AG04450 (cell line): ENCODE results near the gene AK4. TPM values are rescaled to one million over a fixed set of nuclear protein-coding genes. Genes with fewer than 3 reads are reported as not detected.

Experiments
- CTCF ChIA-PET: fragments of 300-600, 350-600 bp; formaldehyde crosslinking; extraction: SDS; loops from one replicate; lab custom pipeline; 2022; ENCODE audit warnings: antibody characterized with exemption, inconsistent platforms; lab: Charles Lee
- POLR2A ChIA-PET: fragments of 350-600 bp; formaldehyde crosslinking; extraction: SDS; loops from one replicate; lab custom pipeline; 2021; ENCODE audit warnings: antibody characterized with exemption, inconsistent platforms; lab: Yijun Ruan, JAX
- DNase-seq: peaks from one replicate; pipeline ENCODE4 v3.0.0-alpha.2; 2011; ENCODE audit warnings: low read depth, low spot score
- H3K27ac ChIP-seq: one replicate; pipeline ENCODE4 v1.5.1; 2012; ENCODE audit warnings: low read depth, low read length, control low read depth
- H3K27me3 ChIP-seq: one replicate; pipeline ENCODE4 v1.6.0; 2012; ENCODE audit warnings: low read length; ENCODE audit not compliant: control insufficient read depth, insufficient read depth
- H3K4me3 ChIP-seq: 2 replicates; pipeline ENCODE4 v1.5.1; 2011; ENCODE audit warnings: mild to moderate bottlenecking, low read depth, low read length, control low read depth
- H3K9me3 ChIP-seq: 2 replicates; pipeline ENCODE4 v1.5.1; 2012; ENCODE audit warnings: low read length; ENCODE audit not compliant: control insufficient read depth, insufficient read depth
- CTCF ChIP-seq: IDR thresholded peaks from 2 replicates; pipeline ENCODE4 v1.5.1; 2011; ENCODE audit warnings: low read depth, low read length, control low read depth, inconsistent platforms
- polyA plus RNA-seq: library from polyadenylated mRNA; depleted of rRNA; stranded (reverse); fragments of >200 nt; gene quantifications from 2 replicates; pipeline ENCODE4 v1.2.3, GENCODE V29; 2011

Gene AK4
- polyA plus RNA-seq, 1 experiment, result 0.78 TPM

GRCh38 chr1:65176591-65176990 lies 28.6 kb downstream of the AK4 start:
- TF ChIP-seq CTCF, result no peak
- no peak overlapping the region for H3K27ac ChIP-seq
- CTCF ChIA-PET, result no interaction called here
- POLR2A ChIA-PET, result no interaction called here
- H3K4me3 ChIP-seq, result no peak overlapping the region
- H3K27me3 ChIP-seq, result no peaks in the 10 kb centered on the region
- DNase-seq, result no peak
- no peaks in the 10 kb centered on the region for H3K9me3 ChIP-seq

- DNase-seq, result no peak
- CTCF ChIA-PET, result no interaction called here
- H3K27ac ChIP-seq, result no peak overlapping the region
- no peaks in the 10 kb centered on the region for H3K9me3 ChIP-seq
- no peaks in the 10 kb centered on the region for H3K27me3 ChIP-seq
- no peak for TF ChIP-seq CTCF
- no peak overlapping the region for H3K4me3 ChIP-seq
- POLR2A ChIA-PET, result no interaction called here
These were observed 29.5 kb downstream of the AK4 start for GRCh38 chr1:65177457-65177856.

- Histone ChIP-seq H3K27ac (no peak overlapping the region), H3K4me3 (no peak overlapping the region), H3K27me3 (no peaks in the 10 kb centered on the region), H3K9me3 (no peaks in the 10 kb centered on the region)
- DNase-seq, result no peak
- ChIA-PET POLR2A (no interaction called here), CTCF (no interaction called here)
- no peak for TF ChIP-seq CTCF
These were observed 30.2 kb downstream of the AK4 start for GRCh38 chr1:65178235-65178634.

GRCh38 chr1:65179148-65179547 lies 31.1 kb downstream of the AK4 start:
- H3K9me3 ChIP-seq, result no peaks in the 10 kb centered on the region
- H3K27me3 ChIP-seq, result no peaks in the 10 kb centered on the region
- DNase-seq, result no peak
- ChIA-PET POLR2A (no interaction called here), CTCF (no interaction called here)
- H3K27ac ChIP-seq, result no peak overlapping the region
- no peak for TF ChIP-seq CTCF
- no peak overlapping the region for H3K4me3 ChIP-seq

- Histone ChIP-seq H3K27ac (no peak overlapping the region), H3K4me3 (no peak overlapping the region), H3K27me3 (no peaks in the 10 kb centered on the region), H3K9me3 (no peaks in the 10 kb centered on the region)
- DNase-seq, result no peak
- POLR2A ChIA-PET, result no interaction called here
- CTCF ChIA-PET, result interaction anchor here (1.0 to 1.2 kb wide), 3 partner anchors 9 to 507 kb away, joined by 3 to 8 read pairs (median 3); no protein-coding TSS in a partner anchor
- TF ChIP-seq CTCF, result no peak
These were observed 33.0 kb downstream of the AK4 start for GRCh38 chr1:65180977-65181376.
